Spleen (tissue), 7 donors: ENCODE results near the gene ARF1.

Experiments used
- POLR2A ChIP-seq, 3 donors: fragments of 450-650 bp; IDR thresholded peaks; one replicate each; pipeline ENCODE4 v1.5.1; 2017; ENCODE audit warnings: antibody characterized with exemption in 3 of 3, mild to moderate bottlenecking in 1 of 3
- POLR2AphosphoS5 ChIP-seq, 3 donors: sonication (generic); formaldehyde crosslinking; IDR thresholded peaks; one replicate each; pipeline ENCODE4 v1.5.1; 2017; ENCODE audit warnings: antibody characterized with exemption in 3 of 3
- TF ChIP-seq, protein P1 (sequence below), 11 experiments: fragments of 200-600 bp in 7 of 11; fragments of 450-650 bp in 4 of 11; sonication (generic) in 4 of 11; IDR thresholded peaks in 8 of 11; conservative IDR thresholded peaks in 3 of 11; 1 replicate in 7 of 11; 2 replicates in 4 of 11; pipeline versions ENCODE4 v1.4.0 to v1.8.0; 2016 to 2021; ENCODE audit warnings: antibody characterized with exemption in 11 of 11, inconsistent platforms in 4 of 11, mild to moderate bottlenecking in 1 of 11
- donor health status: DM: no; HTN: no; CAD: no; lungs with moderate emphysema.
- donor health status: DM: no; HTN: no; CAD: no.
- donor health status: DM: no; HTN: no; CAD: no.

DNA sequence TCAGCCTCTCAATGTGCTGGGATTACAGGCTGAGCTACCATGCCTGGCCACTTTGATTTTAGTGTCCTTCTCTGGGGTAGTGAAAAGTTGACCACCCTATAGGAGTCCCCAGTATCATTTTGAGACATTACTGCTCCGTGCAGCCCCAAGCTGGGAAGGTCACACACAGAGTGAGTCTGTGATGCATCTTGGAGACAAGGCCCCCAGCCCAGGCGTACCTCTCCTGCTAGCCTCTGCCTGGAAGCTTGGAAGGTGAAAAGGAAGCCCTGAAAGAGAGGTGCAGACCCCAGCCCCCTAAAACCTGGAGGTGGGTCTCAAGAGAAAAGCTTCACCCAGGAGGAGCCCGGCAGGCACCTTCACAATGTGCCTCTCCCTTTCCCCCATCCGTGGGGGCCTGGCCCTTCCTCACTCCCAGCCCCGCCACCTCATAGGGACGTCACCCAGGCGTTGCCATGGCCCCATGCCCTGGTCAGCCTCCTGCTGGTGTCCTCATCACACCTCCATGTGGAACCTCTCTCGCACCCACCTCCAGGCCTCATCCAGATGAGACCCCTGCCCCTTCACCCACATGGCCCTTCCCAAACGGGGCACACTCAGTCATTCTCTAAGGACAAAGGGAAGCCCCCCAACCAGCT lies 5.6 kb upstream of the ARF1 start:
- TF ChIP-seq, protein P1, sequence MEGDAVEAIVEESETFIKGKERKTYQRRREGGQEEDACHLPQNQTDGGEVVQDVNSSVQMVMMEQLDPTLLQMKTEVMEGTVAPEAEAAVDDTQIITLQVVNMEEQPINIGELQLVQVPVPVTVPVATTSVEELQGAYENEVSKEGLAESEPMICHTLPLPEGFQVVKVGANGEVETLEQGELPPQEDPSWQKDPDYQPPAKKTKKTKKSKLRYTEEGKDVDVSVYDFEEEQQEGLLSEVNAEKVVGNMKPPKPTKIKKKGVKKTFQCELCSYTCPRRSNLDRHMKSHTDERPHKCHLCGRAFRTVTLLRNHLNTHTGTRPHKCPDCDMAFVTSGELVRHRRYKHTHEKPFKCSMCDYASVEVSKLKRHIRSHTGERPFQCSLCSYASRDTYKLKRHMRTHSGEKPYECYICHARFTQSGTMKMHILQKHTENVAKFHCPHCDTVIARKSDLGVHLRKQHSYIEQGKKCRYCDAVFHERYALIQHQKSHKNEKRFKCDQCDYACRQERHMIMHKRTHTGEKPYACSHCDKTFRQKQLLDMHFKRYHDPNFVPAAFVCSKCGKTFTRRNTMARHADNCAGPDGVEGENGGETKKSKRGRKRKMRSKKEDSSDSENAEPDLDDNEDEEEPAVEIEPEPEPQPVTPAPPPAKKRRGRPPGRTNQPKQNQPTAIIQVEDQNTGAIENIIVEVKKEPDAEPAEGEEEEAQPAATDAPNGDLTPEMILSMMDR (IDR thresholded peaks at IDR 0.05 in 8 of 11, conservative IDR thresholded peaks at IDR 0.05 in 3 of 11) = no peak
- TF ChIP-seq POLR2A (IDR thresholded peaks at IDR 0.05) (no peak), POLR2AphosphoS5 (IDR thresholded peaks at IDR 0.05) (no peak)
